Astrocyte of the cerebellum (primary cell): ENCODE results near the gene LYPD4.

Source experiments
- DNase-seq: peaks from one replicate; pipeline ENCODE4 v3.0.0-alpha.2; 2011; ENCODE audit warnings: low read depth
- H3K4me3 ChIP-seq: 2 replicates; pipeline ENCODE4 v1.5.1; 2011; ENCODE audit warnings: mild to moderate bottlenecking, low read depth, low read length, moderate library complexity
- in situ Hi-C: cut with HindIII; loops from 2 replicates; pipeline ENCODE4 v1.10.0; 2017; ENCODE audit warnings: low sequenced_read_pairs
- TF ChIP-seq, protein P1 (sequence below): IDR thresholded peaks from 2 replicates; pipeline ENCODE4 v1.5.1; 2012; ENCODE audit warnings: low read length, low read depth, moderate library complexity, mild to moderate bottlenecking; ENCODE audit errors: missing control alignments

Gene LYPD4

GRCh38 chr19:41868120-41868988 lies 23.9 kb upstream of the LYPD4 start:
- in situ Hi-C loops: no loop called here
- no peak for DNase-seq
- TF ChIP-seq, protein P1, sequence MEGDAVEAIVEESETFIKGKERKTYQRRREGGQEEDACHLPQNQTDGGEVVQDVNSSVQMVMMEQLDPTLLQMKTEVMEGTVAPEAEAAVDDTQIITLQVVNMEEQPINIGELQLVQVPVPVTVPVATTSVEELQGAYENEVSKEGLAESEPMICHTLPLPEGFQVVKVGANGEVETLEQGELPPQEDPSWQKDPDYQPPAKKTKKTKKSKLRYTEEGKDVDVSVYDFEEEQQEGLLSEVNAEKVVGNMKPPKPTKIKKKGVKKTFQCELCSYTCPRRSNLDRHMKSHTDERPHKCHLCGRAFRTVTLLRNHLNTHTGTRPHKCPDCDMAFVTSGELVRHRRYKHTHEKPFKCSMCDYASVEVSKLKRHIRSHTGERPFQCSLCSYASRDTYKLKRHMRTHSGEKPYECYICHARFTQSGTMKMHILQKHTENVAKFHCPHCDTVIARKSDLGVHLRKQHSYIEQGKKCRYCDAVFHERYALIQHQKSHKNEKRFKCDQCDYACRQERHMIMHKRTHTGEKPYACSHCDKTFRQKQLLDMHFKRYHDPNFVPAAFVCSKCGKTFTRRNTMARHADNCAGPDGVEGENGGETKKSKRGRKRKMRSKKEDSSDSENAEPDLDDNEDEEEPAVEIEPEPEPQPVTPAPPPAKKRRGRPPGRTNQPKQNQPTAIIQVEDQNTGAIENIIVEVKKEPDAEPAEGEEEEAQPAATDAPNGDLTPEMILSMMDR: no peak
- H3K4me3 ChIP-seq: no peak overlapping the region

GRCh38 chr19:41866284-41866683 lies 21.8 kb upstream of the LYPD4 start:
- TF ChIP-seq, protein P1: no peak
- H3K4me3 ChIP-seq: no peak overlapping the region
- DNase-seq: no peak
- in situ Hi-C loops: no loop called here

DNA sequence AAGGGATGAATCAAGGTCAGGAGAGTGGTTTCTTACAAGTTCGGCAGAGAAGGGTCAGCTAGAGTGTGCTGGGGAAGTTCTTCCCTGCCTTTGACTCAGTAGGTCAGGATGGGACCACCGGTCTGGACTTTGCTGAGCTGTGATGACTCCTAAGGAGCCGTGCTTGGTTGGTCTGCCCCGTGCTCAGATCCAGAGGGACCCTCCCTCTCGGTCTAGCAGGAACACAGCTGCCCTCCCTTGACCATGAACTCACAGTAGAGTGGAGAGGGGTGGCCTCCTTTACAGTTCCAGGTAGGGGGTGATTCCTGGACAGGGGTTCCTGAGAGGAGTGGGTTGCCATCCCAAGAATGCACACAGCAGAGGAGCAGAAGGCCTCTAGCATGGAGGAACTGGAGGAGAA lies 19.9 kb upstream of the LYPD4 start:
- TF ChIP-seq, protein P1: no peak
- H3K4me3 ChIP-seq: no peak overlapping the region
- DNase-seq: no peak
- in situ Hi-C loops: no loop called here

GRCh38 chr19:41863209-41863931 lies 18.9 kb upstream of the LYPD4 start:
- in situ Hi-C loops: no loop called here
- DNase-seq: no peak
- TF ChIP-seq, protein P1: no peak
- H3K4me3 ChIP-seq: no peak overlapping the region

- H3K4me3 ChIP-seq: peak overlapping the region; percentile 3
- TF ChIP-seq, protein P1: no peak
- in situ Hi-C loops: no loop called here
- DNase-seq: no peak
Observed at GRCh38 chr19:41862445-41862986, 18.0 kb upstream of the LYPD4 start.

- TF ChIP-seq, protein P1: no peak
- peak overlapping the region; percentile 98 for H3K4me3 ChIP-seq
- no peak for DNase-seq
- in situ Hi-C loops: no loop called here
Observed at GRCh38 chr19:41861846-41862245, 17.4 kb upstream of the LYPD4 start.
